ENCODE data around the gene MAPK13.
"Not testable (repeated sequence)": the region's sequence is repeated elsewhere in the genome, so short reads cannot be mapped to it uniquely, and the experiment has no call there.

Gene MAPK13

GRCh38 chr6:36127462-36128016 lies 2.8 kb upstream of the MAPK13 start:
- no peak for DNase-seq (ENCODE audit: low read depth, low spot score)

- no peak for DNase-seq (ENCODE audit: low read depth, low spot score)
Measured at GRCh38 chr6:36128073-36128472, 2.2 kb upstream of the MAPK13 start.

GRCh38 chr6:36128793-36129192 lies 1.5 kb upstream of the MAPK13 start:
- no peak for DNase-seq (ENCODE audit: low read depth, low spot score)

- DNase-seq (ENCODE audit: low read depth, low spot score): not testable (repeated sequence)
Measured at GRCh38 chr6:36129334-36129733, 979 bp upstream of the MAPK13 start.

GRCh38 chr6:36130667-36131510 lies 576 bp downstream of the MAPK13 start:
- DNase-seq (ENCODE audit: low read depth, low spot score): no peak

GRCh38 chr6:36131511-36132245 lies 1.4 kb downstream of the MAPK13 start:
- DNase-seq (ENCODE audit: low read depth, low spot score): no peak

GRCh38 chr6:36132246-36132895 lies 2.1 kb downstream of the MAPK13 start:
- no peak for DNase-seq (ENCODE audit: low read depth, low spot score)

GRCh38 chr6:36133148-36133547 lies 2.8 kb downstream of the MAPK13 start:
- no peak for DNase-seq (ENCODE audit: low read depth, low spot score)

- DNase-seq (ENCODE audit: low read depth, low spot score): no peak
Measured at GRCh38 chr6:36133912-36134311, 3.6 kb downstream of the MAPK13 start.

GRCh38 chr6:36135053-36135731 lies 4.9 kb downstream of the MAPK13 start:
- no peak for DNase-seq (ENCODE audit: low read depth, low spot score)

GRCh38 chr6:36136034-36136433 lies 5.7 kb downstream of the MAPK13 start:
- no peak for DNase-seq (ENCODE audit: low read depth, low spot score)

- no peak for DNase-seq (ENCODE audit: low read depth, low spot score)
Measured at GRCh38 chr6:36136551-36136950, 6.2 kb downstream of the MAPK13 start.

- DNase-seq (ENCODE audit: low read depth, low spot score): no peak
Measured at GRCh38 chr6:36138667-36139066, 8.4 kb downstream of the MAPK13 start.

- DNase-seq (ENCODE audit: low read depth, low spot score): no peak
Measured at GRCh38 chr6:36139431-36139830, 9.1 kb downstream of the MAPK13 start.

GRCh38 chr6:36139991-36140710 lies 9.8 kb downstream of the MAPK13 start:
- no peak for DNase-seq (ENCODE audit: low read depth, low spot score)

GRCh38 chr6:36141091-36141490 lies 10.8 kb downstream of the MAPK13 start:
- no peak for DNase-seq (ENCODE audit: low read depth, low spot score)

GRCh38 chr6:36141961-36142360 lies 11.6 kb downstream of the MAPK13 start:
- DNase-seq (ENCODE audit: low read depth, low spot score): no peak

GRCh38 chr6:36142971-36143838 lies 12.9 kb downstream of the MAPK13 start:
- no peak for DNase-seq (ENCODE audit: low read depth, low spot score)

GRCh38 chr6:36145495-36145894 lies 15.2 kb downstream of the MAPK13 start:
- no peak for DNase-seq (ENCODE audit: low read depth, low spot score)

- DNase-seq (ENCODE audit: low read depth, low spot score): no peak
Measured at GRCh38 chr6:36147294-36147693, 17.0 kb downstream of the MAPK13 start.
